IMR-90 (cell line): Measurements from ENCODE around the gene GPR6.

ENCODE experiments used
- BHLHE40 ChIP-seq: fragments of 150-350 bp; IDR thresholded peaks from 2 replicates; pipeline ENCODE4 v1.6.1; 2016; ENCODE audit warnings: mild to moderate bottlenecking, low read depth, low read length
- CEBPB ChIP-seq: IDR thresholded peaks from 2 replicates; pipeline ENCODE4 v1.6.1; 2012; ENCODE audit warnings: low read depth, low read length, improper control_type of control experiment
- MAFK ChIP-seq: IDR thresholded peaks from 2 replicates; pipeline ENCODE4 v1.6.1; 2012; ENCODE audit warnings: low read depth, low read length, improper control_type of control experiment
- MAZ ChIP-seq: IDR thresholded peaks from 2 replicates; pipeline ENCODE4 v1.6.1; 2012; ENCODE audit warnings: low read depth, mild to moderate bottlenecking, low read length, improper control_type of control experiment, moderate library complexity, borderline replicate concordance
- POLR2A ChIP-seq: IDR thresholded peaks from 2 replicates; pipeline ENCODE4 v1.6.1; 2012; ENCODE audit warnings: mild to moderate bottlenecking, low read depth, low read length
- RAD21 ChIP-seq: IDR thresholded peaks from 2 replicates; pipeline ENCODE4 v1.6.1; 2012; ENCODE audit warnings: low read length, improper control_type of control experiment
- RFX5 ChIP-seq: IDR thresholded peaks from 2 replicates; pipeline ENCODE4 v1.8.0; 2012; ENCODE audit warnings: low read depth, mild to moderate bottlenecking, low read length, moderate library complexity
- SMC3 ChIP-seq: fragments of 150-350 bp; IDR thresholded peaks from 2 replicates; pipeline ENCODE4 v1.6.1; 2016; ENCODE audit warnings: low read depth, mild to moderate bottlenecking, antibody characterized with exemption, low read length, moderate library complexity
- TF ChIP-seq, protein P1 (sequence below): conservative IDR thresholded peaks from 2 replicates; pipeline ENCODE4 v1.5.1; 2012; ENCODE audit warnings: mild to moderate bottlenecking, low read depth, low read length, improper control_type of control experiment
- TF ChIP-seq, protein P2 (sequence below): fragments of 150-350 bp; IDR thresholded peaks from 2 replicates; pipeline ENCODE4 v1.6.1; 2017; ENCODE audit warnings: mild to moderate bottlenecking, antibody characterized with exemption, low read length, low read depth
- TF ChIP-seq, protein P3 (sequence below): fragments of 150-350 bp; IDR thresholded peaks from 2 replicates; pipeline ENCODE4 v1.6.1; 2016; ENCODE audit warnings: low read depth, mild to moderate bottlenecking, low read length, moderate library complexity, borderline replicate concordance

DNA sequence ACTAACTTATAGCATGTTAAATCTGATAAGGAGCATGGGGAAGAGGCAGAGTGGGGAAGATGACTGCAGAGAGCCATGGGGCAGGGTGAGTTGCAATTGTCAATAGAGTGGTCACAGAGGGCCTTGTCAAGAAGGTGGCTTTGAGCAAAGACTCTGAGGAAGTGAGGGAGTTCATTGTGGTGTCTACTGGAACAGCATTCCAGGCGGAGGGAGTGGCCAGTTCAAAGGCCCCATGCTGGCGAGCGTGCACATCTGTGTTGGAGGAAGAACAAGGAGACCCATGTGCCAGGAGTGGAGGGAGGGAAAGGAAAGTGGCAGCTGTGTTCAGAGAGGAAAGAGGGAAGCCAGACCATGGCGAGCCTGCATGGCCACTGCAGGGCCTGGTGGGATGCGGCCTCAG lies 15.8 kb upstream of the GPR6 start:
- TF ChIP-seq SMC3 (no peak), BHLHE40 (no peak), POLR2A (no peak), MAZ (no peak), RFX5 (no peak), CEBPB (no peak), MAFK (no peak), RAD21 (no peak)
- TF ChIP-seq, protein P1, sequence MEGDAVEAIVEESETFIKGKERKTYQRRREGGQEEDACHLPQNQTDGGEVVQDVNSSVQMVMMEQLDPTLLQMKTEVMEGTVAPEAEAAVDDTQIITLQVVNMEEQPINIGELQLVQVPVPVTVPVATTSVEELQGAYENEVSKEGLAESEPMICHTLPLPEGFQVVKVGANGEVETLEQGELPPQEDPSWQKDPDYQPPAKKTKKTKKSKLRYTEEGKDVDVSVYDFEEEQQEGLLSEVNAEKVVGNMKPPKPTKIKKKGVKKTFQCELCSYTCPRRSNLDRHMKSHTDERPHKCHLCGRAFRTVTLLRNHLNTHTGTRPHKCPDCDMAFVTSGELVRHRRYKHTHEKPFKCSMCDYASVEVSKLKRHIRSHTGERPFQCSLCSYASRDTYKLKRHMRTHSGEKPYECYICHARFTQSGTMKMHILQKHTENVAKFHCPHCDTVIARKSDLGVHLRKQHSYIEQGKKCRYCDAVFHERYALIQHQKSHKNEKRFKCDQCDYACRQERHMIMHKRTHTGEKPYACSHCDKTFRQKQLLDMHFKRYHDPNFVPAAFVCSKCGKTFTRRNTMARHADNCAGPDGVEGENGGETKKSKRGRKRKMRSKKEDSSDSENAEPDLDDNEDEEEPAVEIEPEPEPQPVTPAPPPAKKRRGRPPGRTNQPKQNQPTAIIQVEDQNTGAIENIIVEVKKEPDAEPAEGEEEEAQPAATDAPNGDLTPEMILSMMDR = no peak
- TF ChIP-seq, protein P2, sequence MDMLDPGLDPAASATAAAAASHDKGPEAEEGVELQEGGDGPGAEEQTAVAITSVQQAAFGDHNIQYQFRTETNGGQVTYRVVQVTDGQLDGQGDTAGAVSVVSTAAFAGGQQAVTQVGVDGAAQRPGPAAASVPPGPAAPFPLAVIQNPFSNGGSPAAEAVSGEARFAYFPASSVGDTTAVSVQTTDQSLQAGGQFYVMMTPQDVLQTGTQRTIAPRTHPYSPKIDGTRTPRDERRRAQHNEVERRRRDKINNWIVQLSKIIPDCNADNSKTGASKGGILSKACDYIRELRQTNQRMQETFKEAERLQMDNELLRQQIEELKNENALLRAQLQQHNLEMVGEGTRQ = no peak
- TF ChIP-seq, protein P3, sequence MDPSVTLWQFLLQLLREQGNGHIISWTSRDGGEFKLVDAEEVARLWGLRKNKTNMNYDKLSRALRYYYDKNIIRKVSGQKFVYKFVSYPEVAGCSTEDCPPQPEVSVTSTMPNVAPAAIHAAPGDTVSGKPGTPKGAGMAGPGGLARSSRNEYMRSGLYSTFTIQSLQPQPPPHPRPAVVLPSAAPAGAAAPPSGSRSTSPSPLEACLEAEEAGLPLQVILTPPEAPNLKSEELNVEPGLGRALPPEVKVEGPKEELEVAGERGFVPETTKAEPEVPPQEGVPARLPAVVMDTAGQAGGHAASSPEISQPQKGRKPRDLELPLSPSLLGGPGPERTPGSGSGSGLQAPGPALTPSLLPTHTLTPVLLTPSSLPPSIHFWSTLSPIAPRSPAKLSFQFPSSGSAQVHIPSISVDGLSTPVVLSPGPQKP = no peak
